ENCODE measurements around the gene MAP4K3.
A peak's percentile ranks its signal among the peaks of the same experiment; 100 is the strongest.
"Not testable (repeated sequence)": the region's sequence is repeated elsewhere in the genome, so short reads cannot be mapped to it uniquely, and the experiment has no call there.

The MAP4K3 gene

DNA sequence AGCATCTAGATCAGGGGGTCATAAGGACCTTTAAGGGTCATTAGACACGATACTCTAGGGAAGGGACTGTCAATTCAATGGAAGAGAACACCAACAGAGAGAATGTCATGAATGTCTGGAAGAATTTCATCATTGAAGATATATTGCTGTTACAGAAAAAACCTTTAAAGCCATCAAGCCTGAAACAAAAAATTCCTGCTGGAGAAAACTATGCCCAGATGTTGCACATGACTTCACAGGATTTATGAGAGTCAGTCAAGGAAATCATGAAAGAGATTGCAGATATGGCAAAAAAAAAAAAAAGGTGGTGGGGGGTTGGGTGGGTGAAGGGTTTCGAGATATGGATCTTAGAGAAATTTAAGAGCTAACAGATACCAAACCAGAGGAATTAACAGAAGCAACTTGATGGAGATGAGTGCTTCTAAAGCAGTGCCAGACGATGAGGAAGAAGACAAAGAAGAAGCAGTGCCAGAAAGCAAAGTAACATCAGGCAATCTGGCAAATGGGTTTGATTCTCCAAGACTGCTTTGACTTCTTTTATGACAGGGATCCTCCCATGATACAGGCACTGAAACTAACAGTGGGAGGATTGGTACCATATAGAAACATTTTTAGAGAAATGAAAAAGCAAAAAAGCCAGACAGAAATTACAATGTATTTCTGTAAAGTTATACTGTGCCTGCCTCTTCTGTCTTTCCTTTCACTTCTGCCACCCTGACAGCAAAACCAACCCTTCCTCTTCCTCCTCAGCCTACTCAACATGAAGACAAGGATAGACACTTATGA, 28.5 kb downstream of the MAP4K3 start:
- no peak for DNase-seq

DNA sequence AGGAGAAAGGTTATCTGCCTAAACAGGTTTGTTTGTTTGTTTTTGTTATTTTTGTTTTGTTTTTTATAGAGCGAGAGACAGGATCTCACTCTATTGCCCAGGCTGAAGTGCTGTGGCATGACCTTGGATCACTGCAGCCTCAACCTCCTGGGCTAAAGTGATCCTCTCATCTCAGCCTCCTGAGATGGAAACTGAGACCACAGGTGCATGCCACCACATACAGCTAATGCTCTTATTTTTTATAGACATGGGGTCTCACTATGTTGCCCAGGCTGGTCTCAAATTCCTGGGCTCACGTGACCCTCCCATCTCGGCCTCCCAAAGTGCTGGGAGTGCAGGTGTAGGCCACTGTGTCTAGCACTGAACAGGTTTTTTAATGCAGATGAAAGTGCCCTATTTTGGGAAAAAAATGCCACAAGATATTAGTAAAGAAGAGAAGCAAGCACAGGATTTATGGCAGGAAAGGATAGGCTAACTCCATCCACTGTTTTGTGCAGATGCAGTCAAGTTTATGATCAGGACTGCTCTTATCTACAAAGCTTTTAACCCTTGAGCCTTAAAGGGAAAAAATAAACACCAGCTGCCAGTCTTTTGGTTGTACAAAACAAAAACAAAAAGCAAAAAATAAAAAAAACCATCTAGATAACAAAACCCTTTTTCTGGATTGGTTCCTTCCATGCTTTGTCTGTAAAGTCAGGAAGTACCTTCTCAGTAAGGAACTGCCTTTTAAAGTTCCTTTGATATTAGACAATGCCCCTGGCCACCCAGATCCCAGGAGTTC, 29.4 kb downstream of the MAP4K3 start:
- no peak for DNase-seq

DNA sequence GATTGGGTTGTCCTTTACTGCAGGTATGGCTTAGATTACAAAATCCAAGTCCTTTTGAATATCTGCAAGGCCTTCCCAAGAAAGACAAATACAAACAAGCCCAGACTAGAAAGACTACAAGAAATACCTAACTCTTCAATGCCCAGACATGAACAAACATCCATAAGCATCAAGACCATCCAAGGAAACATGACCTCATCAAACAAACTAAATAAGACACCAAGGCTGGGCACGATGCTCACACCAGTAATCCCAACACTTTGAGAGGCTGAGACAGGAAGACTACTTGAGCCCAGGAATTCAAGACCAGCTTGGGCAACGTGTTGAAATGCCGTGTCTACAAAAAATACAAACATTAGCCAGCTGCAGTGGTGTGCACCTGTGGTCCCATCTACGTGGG, 31.7 kb downstream of the MAP4K3 start:
- DNase-seq = no peak

DNA sequence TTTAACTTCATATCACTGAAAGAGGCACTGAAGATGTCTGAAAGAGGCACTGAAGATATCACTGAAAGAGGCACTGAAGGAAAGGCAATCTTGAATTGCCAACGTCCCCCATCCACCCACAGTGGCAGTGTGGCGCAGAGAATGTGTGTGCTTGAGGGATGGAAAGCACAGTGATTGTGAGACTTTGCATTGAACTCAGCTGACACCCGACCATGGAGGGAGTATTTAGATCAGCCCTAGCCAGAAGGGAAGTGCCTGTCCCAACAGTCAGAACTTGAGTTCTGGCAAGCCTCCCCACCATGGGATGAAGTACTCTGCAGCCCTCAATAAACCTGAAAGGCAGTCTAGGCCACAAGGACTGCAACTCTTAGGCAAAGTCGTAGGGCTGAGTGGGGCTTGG, 33.8 kb downstream of the MAP4K3 start:
- DNase-seq = no peak

DNA sequence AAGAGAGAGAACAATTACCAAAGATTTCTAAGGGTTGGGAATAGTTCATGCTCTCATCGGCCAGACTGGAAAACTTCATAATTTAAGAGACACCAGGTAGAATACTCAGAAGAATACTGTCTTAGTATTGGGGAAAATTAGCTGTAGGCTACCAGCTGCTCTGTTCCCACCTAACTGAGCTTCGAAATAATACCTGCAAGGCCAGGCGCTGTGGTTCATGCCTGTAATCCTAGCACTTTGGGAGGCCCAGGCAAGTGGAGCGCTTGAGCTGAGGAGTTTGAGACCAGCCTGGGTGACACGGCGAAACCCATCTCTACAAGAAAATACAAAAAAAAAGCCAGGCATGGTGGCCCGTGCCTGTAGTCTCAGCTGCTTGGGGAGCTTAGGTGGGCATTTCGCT, 35.8 kb downstream of the MAP4K3 start:
- DNase-seq = no peak

DNA sequence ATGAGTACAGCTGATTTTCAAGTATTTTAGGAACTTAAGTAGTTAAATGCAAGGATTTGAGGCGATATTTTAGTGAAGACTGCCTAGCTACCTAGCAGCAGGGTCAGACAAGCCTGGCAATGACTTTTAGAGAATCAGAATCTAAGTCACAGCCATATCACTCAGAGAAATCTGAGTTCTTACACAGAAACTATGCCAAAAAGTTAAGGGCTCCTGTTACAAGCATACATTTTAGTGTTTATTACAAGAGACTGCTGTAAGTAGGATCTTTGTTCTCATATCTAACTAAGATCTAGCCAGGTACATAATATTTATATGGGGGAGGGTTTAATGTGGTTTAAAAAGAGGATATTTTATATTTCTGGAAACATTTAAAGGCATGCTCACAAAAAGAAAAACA, 37.5 kb downstream of the MAP4K3 start:
- no peak for DNase-seq

DNA sequence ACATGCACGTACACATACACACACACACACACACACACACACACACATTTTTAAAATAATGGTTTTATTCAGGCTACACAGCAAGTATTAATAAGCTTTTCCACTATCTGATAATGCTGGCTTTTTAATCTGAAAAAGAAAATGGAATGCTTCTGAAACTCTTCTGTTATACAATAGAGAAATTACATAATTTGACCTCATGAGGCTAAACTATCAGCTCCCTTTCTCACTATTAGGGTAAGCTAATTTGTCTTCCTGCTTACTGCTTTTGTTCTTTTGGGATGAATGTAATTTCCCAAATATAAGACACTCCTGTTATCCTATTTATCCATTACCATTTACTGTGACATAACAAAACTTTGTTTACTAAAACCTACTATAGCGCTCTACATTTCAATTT, 41.8 kb downstream of the MAP4K3 start:
- DNase-seq = no peak

DNA sequence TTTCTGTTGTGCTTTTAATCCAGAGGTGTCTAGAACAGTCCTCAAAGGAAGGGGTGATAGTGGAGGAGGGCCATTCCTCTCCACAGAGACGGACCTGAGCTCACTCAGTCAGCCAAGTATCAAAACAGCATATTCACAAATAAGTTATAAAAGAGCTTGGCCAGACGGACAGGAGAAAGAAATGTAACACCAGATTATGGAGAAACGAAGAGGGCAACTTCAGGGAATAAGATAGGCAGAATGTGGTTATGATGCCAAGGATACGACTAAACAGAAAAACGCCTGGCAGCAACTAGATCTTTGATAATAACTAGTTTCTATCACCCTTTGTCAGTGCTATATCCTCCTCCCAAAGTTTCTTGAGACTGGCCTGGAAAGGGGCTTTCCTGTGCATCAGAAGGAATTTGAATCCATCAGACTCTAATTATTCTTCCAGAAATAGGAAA, 42.5 kb downstream of the MAP4K3 start:
- no peak for DNase-seq

DNA sequence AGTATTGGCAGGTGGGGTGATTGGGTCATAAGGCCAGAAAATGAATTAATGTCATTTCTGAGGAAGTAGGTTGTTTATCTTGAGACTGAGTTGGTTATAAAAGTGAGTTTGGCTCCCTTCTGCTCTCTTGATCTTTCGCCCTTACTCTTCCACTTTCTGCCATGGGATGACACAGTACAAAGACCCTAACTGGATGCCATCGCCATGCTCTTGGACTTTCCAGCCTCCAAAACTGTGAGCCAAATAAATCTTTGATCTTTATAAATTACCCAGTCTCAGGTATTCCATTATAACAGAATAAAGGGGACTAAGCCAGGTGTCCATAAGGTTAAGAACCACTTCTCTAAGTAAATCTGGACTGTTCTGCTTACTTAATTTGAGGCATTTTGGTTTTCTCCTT, 44.4 kb downstream of the MAP4K3 start:
- no peak for DNase-seq

DNA sequence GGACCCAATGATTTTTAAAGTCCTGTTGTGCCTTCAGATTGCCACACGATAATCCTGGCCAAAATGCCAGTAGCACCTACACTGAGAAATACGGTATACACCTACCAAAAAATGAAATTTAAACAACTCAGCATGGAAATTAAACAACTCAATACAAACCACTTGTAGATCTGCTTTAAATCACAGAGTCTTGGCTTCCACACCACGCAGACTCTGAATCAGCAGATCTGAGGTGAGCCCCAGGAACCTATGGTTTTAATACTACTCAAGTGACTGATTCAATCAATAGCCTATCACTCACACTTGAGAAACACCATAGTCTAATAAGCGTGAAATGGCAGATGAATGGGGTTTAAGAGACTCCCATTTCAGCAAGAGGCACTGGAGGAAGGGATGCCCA, 46.9 kb downstream of the MAP4K3 start:
- no peak for DNase-seq

DNA sequence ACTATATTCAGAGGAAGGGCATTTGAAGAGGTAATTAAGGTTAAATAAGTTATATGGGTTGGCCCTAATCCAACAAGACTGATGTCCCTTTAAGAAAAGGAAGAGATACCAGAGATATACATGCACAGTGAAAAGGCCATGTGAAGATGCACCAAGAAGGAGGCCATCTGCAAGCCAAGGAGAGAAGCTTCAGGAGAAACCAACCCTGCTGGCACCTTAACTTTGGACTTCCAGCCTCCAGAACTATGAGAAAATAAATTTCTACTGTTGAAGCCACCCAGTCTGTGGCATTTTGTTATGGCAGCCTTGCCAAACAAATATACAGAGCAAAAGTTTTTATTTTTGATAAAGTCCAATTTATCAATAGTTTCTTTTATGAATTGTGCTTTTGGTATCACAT, 51.0 kb downstream of the MAP4K3 start:
- DNase-seq = no peak

DNA sequence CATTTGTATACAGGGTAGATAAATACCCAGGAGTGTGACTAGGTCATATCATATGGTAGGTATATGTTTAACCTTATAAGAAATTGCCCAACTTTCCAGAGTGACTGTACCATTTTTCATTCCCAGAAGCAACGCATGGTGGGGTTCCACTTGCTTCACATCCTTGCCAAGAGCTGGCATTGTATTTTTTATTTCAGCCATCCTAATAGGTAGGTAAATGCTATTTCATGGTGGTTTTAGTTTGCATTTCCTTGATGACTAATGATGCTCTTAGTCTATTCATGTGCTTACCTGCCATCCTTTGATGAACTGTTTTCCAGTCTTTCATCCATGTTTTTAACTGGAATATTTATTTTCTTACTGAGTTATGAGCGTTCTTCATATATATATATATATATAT, 51.9 kb downstream of the MAP4K3 start:
- no peak for DNase-seq

DNA sequence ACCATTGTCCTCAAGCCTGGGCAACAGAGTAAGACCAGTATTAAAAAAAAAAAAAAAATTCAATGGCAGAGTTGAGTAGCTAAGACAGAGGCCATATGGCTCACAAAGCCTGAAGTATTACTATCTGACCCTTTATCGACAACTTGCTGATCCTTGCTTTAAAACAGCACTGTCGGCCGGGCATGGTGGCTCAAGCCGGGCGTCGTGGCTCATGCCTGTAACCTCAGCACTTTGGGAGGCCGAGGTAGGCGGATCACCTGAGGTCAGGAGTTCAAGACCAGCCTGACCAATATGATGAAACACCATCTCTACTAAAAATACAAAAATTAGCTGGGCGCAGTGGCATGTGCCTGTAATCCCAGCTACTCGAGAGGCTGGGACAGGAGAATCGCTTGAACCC, 53.0 kb downstream of the MAP4K3 start:
- DNase-seq = not testable (repeated sequence)

DNA sequence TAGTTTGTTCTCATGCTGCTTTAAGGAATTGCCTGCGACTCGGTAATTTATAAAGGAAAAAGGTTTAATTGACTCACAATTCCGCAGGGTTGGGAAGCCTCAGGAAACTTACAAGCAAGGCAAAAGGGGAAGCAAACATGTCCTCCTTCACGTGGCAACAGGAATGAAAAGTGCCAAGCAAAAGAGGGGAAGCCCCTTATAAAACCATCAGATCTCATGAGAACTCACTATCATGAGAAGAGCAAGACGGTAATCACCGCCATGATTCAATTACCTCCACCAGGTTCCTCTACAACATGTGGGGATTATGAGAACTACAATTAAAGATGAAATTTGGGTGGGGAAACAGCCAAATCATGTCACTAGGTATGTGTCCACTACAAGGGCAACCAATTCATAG, 53.9 kb downstream of the MAP4K3 start:
- DNase-seq = no peak

DNA sequence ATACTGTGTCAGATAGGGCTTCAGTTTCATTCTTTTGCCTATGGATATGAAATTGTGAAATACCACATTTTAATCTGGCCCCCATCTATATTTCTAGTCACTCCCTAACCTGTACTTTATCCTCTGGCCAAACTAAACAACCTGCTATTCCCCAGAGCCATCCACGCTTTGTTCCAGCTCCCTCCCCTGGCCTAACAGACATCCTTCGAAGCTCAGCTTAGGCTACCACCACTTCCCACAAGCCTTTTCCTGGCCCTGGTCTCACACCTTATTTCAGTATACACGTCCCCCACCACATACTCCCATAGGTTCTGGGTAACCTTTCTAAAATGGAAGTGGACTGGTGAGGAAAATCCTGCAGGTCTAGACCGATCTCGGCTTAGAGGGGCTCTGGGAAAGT, 55.4 kb downstream of the MAP4K3 start:
- DNase-seq = no peak

DNA sequence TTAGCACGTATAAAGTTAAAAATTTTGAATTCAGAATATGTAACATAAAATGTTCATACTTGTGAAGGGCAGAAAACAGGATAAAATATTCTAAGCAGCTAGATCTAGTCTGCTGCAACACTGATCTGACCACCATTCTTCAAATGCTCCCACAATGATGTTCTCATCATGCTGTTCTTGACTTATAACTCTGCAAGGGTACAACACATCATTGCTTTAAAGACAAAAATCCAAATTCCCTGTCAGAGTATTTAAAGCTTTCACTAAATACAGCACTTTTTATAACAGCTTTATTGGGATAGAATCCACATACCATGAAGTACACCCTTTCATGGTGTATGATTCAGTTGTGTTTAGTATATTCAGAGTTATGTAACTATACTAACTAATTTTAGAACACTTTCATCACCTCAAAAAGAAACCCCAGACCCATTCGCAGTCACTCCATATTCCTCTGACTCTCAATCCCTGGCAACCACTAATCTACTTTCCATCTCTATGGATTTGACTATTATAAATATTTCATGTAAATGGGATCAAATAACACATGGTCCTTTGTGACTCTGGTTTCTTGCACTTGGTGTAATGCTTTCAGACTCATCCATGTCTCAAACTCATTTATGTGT, 56.4 kb downstream of the MAP4K3 start:
- DNase-seq = no peak

DNA sequence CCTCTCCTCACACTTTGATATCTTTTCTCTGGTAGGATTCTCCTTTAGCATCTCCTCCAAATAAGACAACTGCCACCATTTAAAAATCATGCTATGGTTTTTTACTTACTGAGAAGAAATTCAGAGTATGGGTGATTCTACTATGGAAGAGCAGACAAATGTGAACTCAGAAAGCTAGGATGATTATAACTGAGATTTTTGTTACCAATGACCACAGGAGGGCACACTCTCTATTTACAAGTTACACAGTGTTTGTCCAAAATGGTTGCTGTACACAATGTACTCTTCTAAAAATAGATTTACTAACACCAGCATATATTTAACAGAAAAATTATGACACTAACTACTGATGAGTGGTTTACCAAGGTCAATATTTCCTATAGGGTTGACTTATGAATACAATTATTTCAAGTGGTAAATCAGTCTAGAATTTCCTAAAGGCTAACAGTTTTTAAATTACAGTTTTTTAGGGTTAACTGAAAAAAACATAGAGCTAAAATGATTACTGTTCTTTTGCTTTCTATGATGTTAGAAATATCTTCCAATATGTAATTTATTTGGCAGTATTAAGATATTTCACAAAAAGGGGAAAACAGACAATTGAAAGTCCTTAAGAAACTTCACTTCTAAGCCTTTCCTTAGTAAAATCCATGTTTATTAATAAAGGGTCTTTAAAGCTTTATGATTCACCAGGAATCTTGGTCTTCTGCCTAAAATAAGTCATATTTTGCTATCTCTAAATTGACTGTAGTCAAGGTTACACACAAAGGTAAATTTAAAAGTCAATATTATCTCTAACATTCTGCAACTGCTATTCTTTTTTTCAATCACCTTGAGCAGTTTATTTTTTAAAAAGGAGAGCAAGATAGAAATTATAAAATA, 57.2 kb downstream of the MAP4K3 start:
- peak; percentile 9 for DNase-seq

DNA sequence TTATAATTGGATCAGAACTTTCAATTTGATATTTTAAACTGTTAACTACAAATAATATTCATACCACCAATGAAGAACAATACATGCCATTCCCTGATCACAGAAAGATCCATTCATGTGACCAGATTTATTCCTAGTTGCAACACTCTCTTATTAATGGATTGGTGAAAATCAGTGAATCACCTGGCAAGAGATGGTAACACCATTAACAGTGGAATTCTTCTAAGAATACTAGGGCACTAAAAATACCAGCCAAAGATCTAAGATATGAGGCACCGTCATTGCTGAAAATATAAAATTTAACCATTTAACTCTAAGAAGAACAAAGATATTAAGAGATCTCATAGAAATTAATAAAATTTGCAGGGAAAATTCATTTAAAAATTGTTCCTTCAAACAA, 58.1 kb downstream of the MAP4K3 start:
- DNase-seq = no peak

DNA sequence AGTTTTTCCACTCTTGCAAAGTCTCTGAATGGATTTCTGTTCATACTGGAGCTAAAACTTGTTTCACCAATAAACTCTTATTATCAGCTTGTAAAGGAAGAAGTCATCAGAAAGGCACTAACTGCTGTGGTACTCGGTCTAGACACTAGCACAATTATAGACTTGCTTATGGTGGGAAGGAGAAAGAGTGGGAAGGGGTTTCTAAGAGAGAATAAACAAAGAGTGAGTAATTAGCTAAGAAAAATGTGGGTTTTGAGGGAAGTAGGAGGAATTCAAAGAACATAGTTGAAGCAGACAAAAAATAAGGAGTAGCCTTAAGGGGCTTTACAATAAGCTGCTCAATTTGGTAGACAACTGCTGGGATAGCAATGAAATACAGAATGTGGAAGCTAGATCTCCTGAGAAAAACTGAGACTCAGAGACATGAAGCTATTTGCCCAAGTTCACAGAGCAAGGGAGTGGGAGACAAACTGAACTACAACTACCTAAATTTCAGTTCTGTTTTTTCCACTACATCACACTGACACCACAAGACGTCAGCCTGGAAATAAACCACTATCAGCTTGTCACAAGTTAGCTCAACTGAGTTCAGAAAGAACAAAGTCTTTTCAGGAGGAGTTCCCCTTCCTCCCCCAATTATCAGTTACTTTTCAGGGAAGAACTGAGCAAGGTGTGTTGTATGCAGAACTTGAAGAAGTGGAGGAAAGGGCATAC, 59.7 kb downstream of the MAP4K3 start:
- no peak for DNase-seq

DNA sequence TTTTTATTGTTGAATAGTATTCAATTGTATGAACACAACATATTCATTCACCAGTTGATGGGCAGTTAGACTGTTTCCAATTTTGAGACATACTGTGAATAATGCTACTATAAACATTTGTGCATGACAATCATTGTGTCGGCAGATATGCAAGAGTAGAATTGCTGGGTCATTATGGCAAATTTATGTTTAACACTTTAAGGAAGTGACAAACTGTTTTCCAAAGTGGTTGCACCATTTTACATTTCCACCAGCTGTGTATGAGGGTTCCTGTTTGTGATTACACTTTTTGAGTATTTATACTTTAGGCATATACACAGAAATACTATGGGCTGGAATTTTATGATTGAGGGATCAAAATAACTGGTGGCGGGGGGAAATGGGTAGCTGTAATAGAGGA, 61.2 kb downstream of the MAP4K3 start:
- DNase-seq = no peak

DNA sequence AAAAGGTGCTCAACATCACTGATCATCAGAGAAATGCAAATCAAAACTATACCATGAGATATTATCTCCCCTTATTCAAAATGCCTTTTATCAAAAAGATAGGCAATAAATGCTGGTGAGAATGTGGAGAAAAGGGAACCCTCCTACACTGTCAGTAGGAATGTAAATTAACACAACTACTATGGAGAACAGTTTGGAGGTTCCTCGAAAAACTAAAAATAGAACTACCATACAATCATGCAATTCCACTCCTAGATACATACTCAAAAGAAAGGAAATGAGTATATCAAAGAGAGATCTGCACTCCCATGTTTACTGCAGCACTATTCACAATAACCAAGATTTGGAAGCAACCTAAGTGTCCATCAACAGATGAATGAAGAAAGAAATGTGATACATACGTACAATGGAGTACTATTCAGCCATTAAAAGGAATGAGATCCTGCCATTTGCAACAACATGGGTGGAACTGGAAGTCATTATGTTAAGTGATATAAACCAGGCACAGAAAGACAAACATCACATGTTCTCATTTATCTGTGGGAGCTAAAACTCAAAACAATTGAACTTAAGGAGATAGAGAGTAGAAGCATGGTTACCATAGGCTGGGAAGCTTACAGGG, 63.8 kb downstream of the MAP4K3 start:
- DNase-seq = no peak

DNA sequence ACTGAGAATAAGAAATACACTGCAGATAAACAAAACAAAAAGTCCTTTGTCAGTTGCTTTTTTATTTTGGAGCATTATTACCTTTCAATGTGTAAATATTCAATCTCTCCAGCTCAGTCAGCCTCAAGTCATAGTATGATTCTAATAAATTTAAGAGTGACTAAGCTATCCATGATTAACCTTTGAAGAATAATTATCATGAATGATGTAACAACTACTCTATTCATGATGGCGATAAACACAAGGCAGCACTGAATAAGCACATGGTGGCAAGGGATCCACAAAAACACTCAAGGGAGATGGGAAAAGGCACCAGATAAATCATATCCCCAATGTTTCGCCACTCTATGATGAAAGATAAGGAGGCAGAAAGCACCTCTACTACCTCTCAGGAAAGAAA, 67.0 kb downstream of the MAP4K3 start:
- DNase-seq = no peak
